Tibial nerve (tissue), 4 donors: ENCODE results near the gene UNC119. TPM values are rescaled to one million over a fixed set of nuclear protein-coding genes. Genes with fewer than 3 reads are reported as not detected.

Experiments used
- DNase-seq, 2 donors: peaks; one replicate each; pipeline ENCODE4 v3.0.0-alpha.2; 2019; ENCODE audit warnings: low spot score in 2 of 2
- H3K27ac ChIP-seq, 4 donors: fragments of 200-600 bp; sonication (generic) in 3 of 4; one replicate each; pipeline ENCODE4 v1.5.1; 2017 to 2019; ENCODE audit warnings: mild to moderate bottlenecking in 1 of 4
- H3K27me3 ChIP-seq, 2 donors: fragments of 200-600 bp; sonication (generic) in 1 of 2; one replicate each; pipeline versions ENCODE4 v1.5.1 to v1.6.0; 2017 to 2019
- H3K36me3 ChIP-seq, 3 donors: fragments of 200-600 bp; sonication (generic); one replicate each; pipeline ENCODE4 v1.5.1; 2018 to 2019
- H3K4me1 ChIP-seq, 4 donors: fragments of 200-600 bp; sonication (generic) in 3 of 4; one replicate each; pipeline ENCODE4 v1.5.1; 2017 to 2019
- H3K4me3 ChIP-seq, 4 donors: fragments of 200-600 bp; sonication (generic) in 3 of 4; one replicate each; pipeline ENCODE4 v1.5.1; 2017 to 2019; ENCODE audit warnings: mild to moderate bottlenecking in 1 of 4, moderate library complexity in 1 of 4
- H3K9me3 ChIP-seq, 4 donors: fragments of 200-600 bp; sonication (generic) in 3 of 4; one replicate each; pipeline ENCODE4 v1.5.1; 2017 to 2019
- EP300 ChIP-seq, 2 donors: sonication (generic); formaldehyde crosslinking; IDR thresholded peaks; one replicate each; pipeline ENCODE4 v1.6.1; 2017; ENCODE audit warnings: antibody characterized with exemption in 2 of 2, mild to moderate bottlenecking in 1 of 2
- POLR2A ChIP-seq, 2 donors: fragments of 450-650 bp; IDR thresholded peaks; one replicate each; pipeline ENCODE4 v1.6.1; 2017; ENCODE audit warnings: antibody characterized with exemption in 2 of 2, mild to moderate bottlenecking in 2 of 2, moderate library complexity in 2 of 2
- WGBS, 2 donors: methylation state at CpG; one replicate each; pipeline ENCODE4 v1.1.5; 2018; 5-methylcytosine and 5-hydroxymethylcytosine counted together
- total RNA-seq, 4 donors: library from RNA; depleted of rRNA; stranded (reverse); fragments of >200 nt; gene quantifications; one replicate each; pipeline ENCODE4 v1.1.0, GENCODE V29; 2016
- TF ChIP-seq, protein P1 (sequence below), 5 experiments: fragments of 200-600 bp in 3 of 5; fragments of 450-650 bp in 2 of 5; sonication (generic) in 3 of 5; IDR thresholded peaks; one replicate each; pipeline ENCODE4 v1.5.1; 2016 to 2019; ENCODE audit warnings: antibody characterized with exemption in 5 of 5, mild to moderate bottlenecking in 3 of 5, moderate library complexity in 2 of 5

The UNC119 gene
- total RNA-seq, 4 donors from 2014 or later = 20.5 to 30.0 (median 22.4) TPM

GRCh38 chr17:28573521-28573920, 21.1 kb upstream of the UNC119 start:
- peaks cover 0 to 14% (median 0%) of the 10 kb centered on the region in 3 donors for H3K36me3 ChIP-seq
- no peak for TF ChIP-seq EP300 (IDR thresholded peaks at IDR 0.05)
- TF ChIP-seq, protein P1, sequence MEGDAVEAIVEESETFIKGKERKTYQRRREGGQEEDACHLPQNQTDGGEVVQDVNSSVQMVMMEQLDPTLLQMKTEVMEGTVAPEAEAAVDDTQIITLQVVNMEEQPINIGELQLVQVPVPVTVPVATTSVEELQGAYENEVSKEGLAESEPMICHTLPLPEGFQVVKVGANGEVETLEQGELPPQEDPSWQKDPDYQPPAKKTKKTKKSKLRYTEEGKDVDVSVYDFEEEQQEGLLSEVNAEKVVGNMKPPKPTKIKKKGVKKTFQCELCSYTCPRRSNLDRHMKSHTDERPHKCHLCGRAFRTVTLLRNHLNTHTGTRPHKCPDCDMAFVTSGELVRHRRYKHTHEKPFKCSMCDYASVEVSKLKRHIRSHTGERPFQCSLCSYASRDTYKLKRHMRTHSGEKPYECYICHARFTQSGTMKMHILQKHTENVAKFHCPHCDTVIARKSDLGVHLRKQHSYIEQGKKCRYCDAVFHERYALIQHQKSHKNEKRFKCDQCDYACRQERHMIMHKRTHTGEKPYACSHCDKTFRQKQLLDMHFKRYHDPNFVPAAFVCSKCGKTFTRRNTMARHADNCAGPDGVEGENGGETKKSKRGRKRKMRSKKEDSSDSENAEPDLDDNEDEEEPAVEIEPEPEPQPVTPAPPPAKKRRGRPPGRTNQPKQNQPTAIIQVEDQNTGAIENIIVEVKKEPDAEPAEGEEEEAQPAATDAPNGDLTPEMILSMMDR (IDR thresholded peaks at IDR 0.05) = no peak
- TF ChIP-seq POLR2A (IDR thresholded peaks at IDR 0.05) = no peak
- no peak for DNase-seq
- no peak overlapping the region for H3K4me3 ChIP-seq
- H3K27ac ChIP-seq = no peak overlapping the region
- H3K9me3 ChIP-seq = no peaks in the 10 kb centered on the region
- no peaks in the 10 kb centered on the region for H3K27me3 ChIP-seq
- peaks cover 0 to 50% (median 20%) of the 10 kb centered on the region in 4 donors for H3K4me1 ChIP-seq
- WGBS, 2 donors = 91 to 95% methylated on average over 9 of the region's 9 CpGs

- Histone ChIP-seq H3K27me3 (no peaks in the 10 kb centered on the region), H3K9me3 (no peaks in the 10 kb centered on the region), H3K36me3 (peaks cover 0 to 19% (median 0%) of the 10 kb centered on the region in 3 donors), H3K4me3 (no peak overlapping the region), H3K27ac (no peak overlapping the region), H3K4me1 (peaks cover 0 to 55% (median 20%) of the 10 kb centered on the region in 4 donors)
- TF ChIP-seq POLR2A (IDR thresholded peaks at IDR 0.05) = no peak
- TF ChIP-seq, protein P1 (IDR thresholded peaks at IDR 0.05) = no peak
- TF ChIP-seq EP300 (IDR thresholded peaks at IDR 0.05) = no peak
- DNase-seq = no peak
Observed at GRCh38 chr17:28573040-28573380, 20.6 kb upstream of the UNC119 start.

- peak overlapping the region in 3 of 4 donors; percentile 61 to 98 (median 77) for H3K4me3 ChIP-seq
- H3K27ac ChIP-seq = peak overlapping the region; percentile 25 to 95 (median 82)
Observed at GRCh38 chr17:28572259-28573039, 20.0 kb upstream of the UNC119 start.

DNA sequence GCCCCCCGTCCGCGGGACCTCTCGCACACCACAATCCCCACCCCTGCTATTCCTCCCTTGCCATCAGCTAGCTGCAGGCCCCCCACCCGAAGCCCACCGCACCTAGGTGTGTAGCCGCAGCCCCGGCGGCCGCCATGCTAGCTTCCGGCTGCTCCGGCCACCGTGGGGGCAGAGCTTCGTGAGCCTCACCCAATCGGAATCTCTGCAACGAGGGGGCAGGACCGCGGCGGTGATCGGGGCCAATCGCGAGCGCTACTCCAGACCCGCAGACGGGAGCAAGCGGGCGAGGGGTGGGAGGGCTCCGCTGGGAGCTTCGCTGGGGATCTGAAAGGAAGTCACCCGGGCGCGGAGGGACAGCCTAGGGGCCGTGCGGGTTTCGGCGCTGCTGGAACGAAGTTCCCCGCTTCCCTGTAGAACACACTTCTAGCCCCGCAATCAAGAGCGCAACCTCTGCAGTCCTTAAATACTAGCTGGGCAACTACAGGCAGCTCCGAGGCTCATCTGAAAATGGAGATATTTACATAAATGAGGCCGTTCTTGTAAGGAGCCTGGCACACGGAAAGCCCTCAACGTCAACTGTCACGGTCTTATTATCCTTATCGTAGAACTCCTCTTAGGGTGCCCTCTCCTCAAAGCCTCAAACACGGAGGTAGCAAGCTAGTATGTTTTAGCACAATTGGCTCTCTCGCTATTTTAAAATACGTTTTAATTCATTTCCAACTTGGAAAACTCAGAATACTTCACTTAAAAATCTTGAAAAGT, 19.1 kb upstream of the UNC119 start, which contains the start of gene PIGS:
PIGS (minus strand) TSS at position 164 of the 762 bp plus-strand sequence; CDS start at position 136, 28 bp downstream.
- peak in 1 of 2 donors; percentile 89 for TF ChIP-seq EP300 (IDR thresholded peaks at IDR 0.05)
- TF ChIP-seq POLR2A (IDR thresholded peaks at IDR 0.05) = peak; percentile 18 to 82
- TF ChIP-seq, protein P1 (IDR thresholded peaks at IDR 0.05) = no peak
- H3K27ac ChIP-seq = peak within 1 kb of the TSS; percentile 44 to 95 (median 86)
- peak within 1 kb of the TSS; percentile 61 to 98 (median 69) for H3K4me3 ChIP-seq

More at GRCh38 chr17:28572259-28573039, 20.0 kb upstream of the UNC119 start:
- H3K9me3 ChIP-seq = no peaks in the 10 kb centered on the region
- peaks cover 0 to 20% (median 0%) of the 10 kb centered on the region in 3 donors for H3K36me3 ChIP-seq
- H3K27me3 ChIP-seq = no peaks in the 10 kb centered on the region
- H3K4me1 ChIP-seq = peaks cover 0 to 58% (median 20%) of the 10 kb centered on the region in 4 donors
- 77 to 86% methylated on average over 5 of the region's 5 CpGs for WGBS, 2 donors
- no peak for DNase-seq
- no peak for TF ChIP-seq EP300 (IDR thresholded peaks at IDR 0.05)
- TF ChIP-seq, protein P1 (IDR thresholded peaks at IDR 0.05) = no peak
- no peak for TF ChIP-seq POLR2A (IDR thresholded peaks at IDR 0.05)

More for the DNA sequence above, 19.1 kb upstream of the UNC119 start, which contains the start of gene PIGS:
- Histone ChIP-seq H3K27me3 (no peaks in the 10 kb centered on the region), H3K36me3 (peaks cover 0 to 23% (median 0%) of the 10 kb centered on the region in 3 donors), H3K9me3 (no peaks in the 10 kb centered on the region), H3K4me1 (peaks cover 0 to 49% (median 19%) of the 10 kb centered on the region in 4 donors)
- peak; percentile 82 to 84 for DNase-seq
- 1 to 2% methylated on average over 24 to 26 of the region's 49 CpGs for WGBS, 2 donors
